ENCODE results near the gene PHETA1. TPM values are rescaled to one million over a fixed set of nuclear protein-coding genes. Genes with fewer than 3 reads are reported as not detected.
A peak's percentile ranks its signal among the peaks of the same experiment; 100 is the strongest.

Gene PHETA1
- total RNA-seq, 1 donor from 2014 or later, result 14.9 TPM

- Histone ChIP-seq H3K27me3 (ENCODE audit: insufficient read depth, low read length) (no peaks in the 10 kb centered on the region), H2AFZ (ENCODE audit: low read depth, low read length) (no peak overlapping the region), H4K20me1 (ENCODE audit: insufficient read depth, low read length) (peaks cover 61% of the 10 kb centered on the region), H3K27ac (ENCODE audit: low read depth, low read length) (peak overlapping the region; percentile 75), H3K4me1 (ENCODE audit: insufficient read depth, low read length) (peaks cover 70% of the 10 kb centered on the region), H3K9me3 (ENCODE audit: insufficient read depth, low read depth, low read length) (no peaks in the 10 kb centered on the region), H3K4me3 (ENCODE audit: insufficient read depth, low read depth, low read length) (no peak overlapping the region), H3K36me3 (ENCODE audit: insufficient read depth, low read length) (peaks cover 6% of the 10 kb centered on the region), H3K9ac (ENCODE audit: low read length) (peak overlapping the region; percentile 91), H3K79me2 (ENCODE audit: insufficient read depth, low read length) (peaks cover 98% of the 10 kb centered on the region), H3K4me2 (ENCODE audit: low read length) (peak overlapping the region; percentile 93)
- no peak for TF ChIP-seq EZH2 (IDR thresholded peaks at IDR 0.05; ENCODE audit: insufficient read depth, low read length)
- no peak for TF ChIP-seq CTCF (IDR thresholded peaks at IDR 0.05; ENCODE audit: insufficient read depth, low read depth, low read length)
- FAIRE-seq, result no peak
- DNase-seq (ENCODE audit: low read depth), result no peak
- Mint-ChIP-seq H3K27me3 (ENCODE audit: low read depth, unreplicated experiment) (no peaks in the 10 kb centered on the region), H3K36me3 (ENCODE audit: low read depth, unreplicated experiment) (peaks cover 4% of the 10 kb centered on the region), H3K9me3 (ENCODE audit: unreplicated experiment) (no peaks in the 10 kb centered on the region), H3K27ac (ENCODE audit: unreplicated experiment) (peak overlapping the region; percentile 94), H3K4me3 (ENCODE audit: unreplicated experiment) (peak overlapping the region; percentile 66), H3K4me1 (ENCODE audit: low read depth, unreplicated experiment) (peaks cover 39% of the 10 kb centered on the region)
These were observed 43.3 kb upstream of the PHETA1 start for GRCh38 chr12:111412007-111412829.

- H3K4me1 Mint-ChIP-seq (ENCODE audit: low read depth, unreplicated experiment), result peaks cover 39% of the 10 kb centered on the region
- Histone ChIP-seq H3K36me3 (ENCODE audit: insufficient read depth, low read length) (no peaks in the 10 kb centered on the region), H3K9ac (ENCODE audit: low read length) (peak overlapping the region; percentile 91), H3K27ac (ENCODE audit: low read depth, low read length) (peak overlapping the region; percentile 75), H3K79me2 (ENCODE audit: insufficient read depth, low read length) (peaks cover 98% of the 10 kb centered on the region), H4K20me1 (ENCODE audit: insufficient read depth, low read length) (peaks cover 52% of the 10 kb centered on the region), H3K4me1 (ENCODE audit: insufficient read depth, low read length) (peaks cover 67% of the 10 kb centered on the region), H3K27me3 (ENCODE audit: insufficient read depth, low read length) (no peaks in the 10 kb centered on the region), H2AFZ (ENCODE audit: low read depth, low read length) (no peak overlapping the region), H3K4me3 (ENCODE audit: insufficient read depth, low read depth, low read length) (no peak overlapping the region), H3K4me2 (ENCODE audit: low read length) (peak overlapping the region; percentile 93), H3K9me3 (ENCODE audit: insufficient read depth, low read depth, low read length) (no peaks in the 10 kb centered on the region)
- H3K9me3 Mint-ChIP-seq (ENCODE audit: unreplicated experiment), result no peaks in the 10 kb centered on the region
- peaks cover 1% of the 10 kb centered on the region for H3K36me3 Mint-ChIP-seq (ENCODE audit: low read depth, unreplicated experiment)
- TF ChIP-seq EZH2 (IDR thresholded peaks at IDR 0.05; ENCODE audit: insufficient read depth, low read length) (no peak), CTCF (IDR thresholded peaks at IDR 0.05; ENCODE audit: insufficient read depth, low read depth, low read length) (no peak)
- DNase-seq (ENCODE audit: low read depth) (no peak), FAIRE-seq (no peak)
- no peak overlapping the region for H3K27ac Mint-ChIP-seq (ENCODE audit: unreplicated experiment)
- no peaks in the 10 kb centered on the region for H3K27me3 Mint-ChIP-seq (ENCODE audit: low read depth, unreplicated experiment)
- no peak overlapping the region for H3K4me3 Mint-ChIP-seq (ENCODE audit: unreplicated experiment)
These were observed 42.4 kb upstream of the PHETA1 start for GRCh38 chr12:111411185-111411764.
